A549 treated with dexamethasone at 1 μM for 4 hours (cell line): Measurements from ENCODE around the gene KLHL7. TPM values are rescaled to one million over a fixed set of nuclear protein-coding genes. Genes with fewer than 3 reads are reported as not detected.

Experiments used
- total RNA-seq: library from RNA; stranded (reverse); fragments of 200-300 nt; extraction: Qiagen RNA extraction; gene quantifications from 5 replicates; pipeline ENCODE4 v1.2.3, GENCODE V29; 2022

The KLHL7 gene
- total RNA-seq, result 20.2 to 24.9 TPM (median 22.5 TPM) in 5 replicates

GRCh38 chr7:23105644-23106056 lies at the start of gene KLHL7:
Gene KLHL7 (plus strand): TSS chr7:23105785. CDS start chr7:23106027, 242 bp downstream.

GRCh38 chr7:23181684-23182553 lies 76.3 kb downstream of the KLHL7 start, which contains the start of gene NUP42:
Gene NUP42 (plus strand): TSS chr7:23182048. CDS start chr7:23182086, 38 bp downstream.

Other genes with a start within 250 kb of the KLHL7 start
- 16.5 to 24.8 TPM (median 21.5 TPM) in 5 replicates for gene HYCC1, start 91.7 kb upstream of the KLHL7 start, total RNA-seq
- 24.7 to 29.9 TPM (median 26.5 TPM) in 5 replicates for gene NUP42, start 76.3 kb downstream of the KLHL7 start, total RNA-seq
- gene GPNMB, start 141.0 kb downstream of the KLHL7 start, total RNA-seq, result 2.8 to 4.6 TPM (median 3.4 TPM) in 5 replicates
- gene MALSU1, start 193.6 kb downstream of the KLHL7 start, total RNA-seq, result 73.8 to 98.3 TPM (median 88.2 TPM) in 5 replicates